Measurements from ENCODE around the gene HIF1AN.
"Not testable (repeated sequence)": the region's sequence is repeated elsewhere in the genome, so short reads cannot be mapped to it uniquely, and the experiment has no call there.

The HIF1AN gene

GRCh38 chr10:100569687-100570481, 34.1 kb downstream of the HIF1AN start:
- Histone ChIP-seq H3K4me3 (ENCODE audit: low read depth in 1 of 2, low read length in 2 of 2) (no peak overlapping the region), H2AFZ (ENCODE audit: low read depth, low read length) (no peak overlapping the region), H3K27me3 (ENCODE audit: insufficient read depth, low read length, poor library complexity) (no peaks in the 10 kb centered on the region), H3K9me3 (ENCODE audit: insufficient read depth, low read length, severe bottlenecking) (no peaks in the 10 kb centered on the region), H3K36me3 (ENCODE audit: insufficient read depth, low read length) (no peaks in the 10 kb centered on the region), H4K20me1 (ENCODE audit: insufficient read depth, low read length) (no peaks in the 10 kb centered on the region), H3K27ac (ENCODE audit: low read length) (no peak overlapping the region), H3K4me1 (ENCODE audit: insufficient read depth, low read length) (no peaks in the 10 kb centered on the region), H3K4me2 (ENCODE audit: insufficient read depth, low read length) (no peak overlapping the region), H3K79me2 (ENCODE audit: insufficient read depth, low read length) (no peaks in the 10 kb centered on the region), H3K9ac (ENCODE audit: low read depth, low read length) (no peak overlapping the region)
- no peak for DNase-seq
- ATAC-seq (ENCODE audit: insufficient read depth, low read depth), result no peak
- TF ChIP-seq EZH2 (IDR thresholded peaks at IDR 0.05; ENCODE audit: borderline replicate concordance, low read depth, low read length, severe bottlenecking) (no peak), CTCF (IDR thresholded peaks at IDR 0.05; ENCODE audit: borderline replicate concordance, extremely low read depth, low read length, poor library complexity, severe bottlenecking) (no peak)

- H3K9ac ChIP-seq (ENCODE audit: low read depth, low read length), result no peak overlapping the region
- no peak for ATAC-seq (ENCODE audit: insufficient read depth, low read depth)
- H4K20me1 ChIP-seq (ENCODE audit: insufficient read depth, low read length), result no peaks in the 10 kb centered on the region
- H3K4me2 ChIP-seq (ENCODE audit: insufficient read depth, low read length), result no peak overlapping the region
- no peak overlapping the region for H3K4me3 ChIP-seq (ENCODE audit: low read depth in 1 of 2, low read length in 2 of 2)
- H3K27me3 ChIP-seq (ENCODE audit: insufficient read depth, low read length, poor library complexity), result no peaks in the 10 kb centered on the region
- no peaks in the 10 kb centered on the region for H3K9me3 ChIP-seq (ENCODE audit: insufficient read depth, low read length, severe bottlenecking)
- no peak overlapping the region for H2AFZ ChIP-seq (ENCODE audit: low read depth, low read length)
- TF ChIP-seq EZH2 (IDR thresholded peaks at IDR 0.05; ENCODE audit: borderline replicate concordance, low read depth, low read length, severe bottlenecking) (no peak), CTCF (IDR thresholded peaks at IDR 0.05; ENCODE audit: borderline replicate concordance, extremely low read depth, low read length, poor library complexity, severe bottlenecking) (no peak)
- no peak overlapping the region for H3K27ac ChIP-seq (ENCODE audit: low read length)
- H3K36me3 ChIP-seq (ENCODE audit: insufficient read depth, low read length), result no peaks in the 10 kb centered on the region
- DNase-seq, result no peak
- H3K4me1 ChIP-seq (ENCODE audit: insufficient read depth, low read length), result no peaks in the 10 kb centered on the region
- H3K79me2 ChIP-seq (ENCODE audit: insufficient read depth, low read length), result no peaks in the 10 kb centered on the region
Observed at GRCh38 chr10:100570506-100570905, 34.8 kb downstream of the HIF1AN start.

- Histone ChIP-seq H4K20me1 (ENCODE audit: insufficient read depth, low read length) (no peaks in the 10 kb centered on the region), H2AFZ (ENCODE audit: low read depth, low read length) (no peak overlapping the region), H3K79me2 (ENCODE audit: insufficient read depth, low read length) (no peaks in the 10 kb centered on the region), H3K27ac (ENCODE audit: low read length) (no peak overlapping the region), H3K9ac (ENCODE audit: low read depth, low read length) (no peak overlapping the region), H3K36me3 (ENCODE audit: insufficient read depth, low read length) (no peaks in the 10 kb centered on the region), H3K4me1 (ENCODE audit: insufficient read depth, low read length) (no peaks in the 10 kb centered on the region), H3K4me3 (ENCODE audit: low read depth in 1 of 2, low read length in 2 of 2) (no peak overlapping the region), H3K4me2 (ENCODE audit: insufficient read depth, low read length) (no peak overlapping the region), H3K27me3 (ENCODE audit: insufficient read depth, low read length, poor library complexity) (no peaks in the 10 kb centered on the region), H3K9me3 (ENCODE audit: insufficient read depth, low read length, severe bottlenecking) (no peaks in the 10 kb centered on the region)
- DNase-seq, result no peak
- TF ChIP-seq CTCF (IDR thresholded peaks at IDR 0.05; ENCODE audit: borderline replicate concordance, extremely low read depth, low read length, poor library complexity, severe bottlenecking), result no peak
- TF ChIP-seq EZH2 (IDR thresholded peaks at IDR 0.05; ENCODE audit: borderline replicate concordance, low read depth, low read length, severe bottlenecking), result no peak
- no peak for ATAC-seq (ENCODE audit: insufficient read depth, low read depth)
Observed at GRCh38 chr10:100571084-100571856, 35.5 kb downstream of the HIF1AN start.

GRCh38 chr10:100575146-100575545, 39.4 kb downstream of the HIF1AN start:
- H3K4me2 ChIP-seq (ENCODE audit: insufficient read depth, low read length); H3K4me1 ChIP-seq (ENCODE audit: insufficient read depth, low read length); H3K27me3 ChIP-seq (ENCODE audit: insufficient read depth, low read length, poor library complexity); H3K9me3 ChIP-seq (ENCODE audit: insufficient read depth, low read length, severe bottlenecking); H3K9ac ChIP-seq (ENCODE audit: low read depth, low read length); H3K79me2 ChIP-seq (ENCODE audit: insufficient read depth, low read length); H3K4me3 ChIP-seq (ENCODE audit: low read depth in 1 of 2, low read length in 2 of 2); ATAC-seq (ENCODE audit: insufficient read depth, low read depth); H2AFZ ChIP-seq (ENCODE audit: low read depth, low read length); H4K20me1 ChIP-seq (ENCODE audit: insufficient read depth, low read length); H3K27ac ChIP-seq (ENCODE audit: low read length); H3K36me3 ChIP-seq (ENCODE audit: insufficient read depth, low read length); DNase-seq: not testable (repeated sequence)

Measured in DND-41 (cell line).